Neutrophil (primary cell): ENCODE results near the gene TRIM3.

Experiments
- H3K27ac ChIP-seq: fragments of 200-600 bp; sonication (generic); 2 replicates; pipeline ENCODE4 v1.5.1; 2016; ENCODE audit warnings: mild to moderate bottlenecking, moderate library complexity
- H3K27me3 ChIP-seq: fragments of 200-600 bp; sonication (generic); 2 replicates; pipeline ENCODE4 v1.6.0; 2016; ENCODE audit warnings: mild to moderate bottlenecking
- H3K36me3 ChIP-seq: fragments of 200-600 bp; sonication (generic); 2 replicates; pipeline ENCODE4 v1.5.1; 2017
- H3K4me1 ChIP-seq, 2 experiments: fragments of 200-600 bp in 1 of 2; sonication (generic) in 1 of 2; 1 replicate in 1 of 2; 2 replicates in 1 of 2; pipeline versions ENCODE4 v1.5.1 to v1.6.1; 2013 to 2016; ENCODE audit warnings: low read depth in 1 of 2, low read length in 1 of 2, mild to moderate bottlenecking in 1 of 2, moderate library complexity in 1 of 2; ENCODE audit not compliant: control insufficient read depth in 1 of 2, insufficient read depth in 1 of 2
- H3K4me3 ChIP-seq, 2 experiments: fragments of 200-600 bp in 1 of 2; sonication (generic) in 1 of 2; 1 replicate in 1 of 2; 2 replicates in 1 of 2; pipeline ENCODE4 v1.5.1; 2013 to 2016; ENCODE audit warnings: low read depth in 1 of 2, low read length in 1 of 2, mild to moderate bottlenecking in 1 of 2, moderate library complexity in 1 of 2
- H3K9me3 ChIP-seq: fragments of 200-600 bp; sonication (generic); 2 replicates; pipeline ENCODE4 v1.5.1; 2016
- TF ChIP-seq, protein P1 (sequence below): fragments of 200-600 bp; sonication (generic); IDR thresholded peaks from 2 replicates; pipeline ENCODE4 v1.5.1; 2016; ENCODE audit warnings: antibody characterized with exemption

Gene TRIM3

DNA sequence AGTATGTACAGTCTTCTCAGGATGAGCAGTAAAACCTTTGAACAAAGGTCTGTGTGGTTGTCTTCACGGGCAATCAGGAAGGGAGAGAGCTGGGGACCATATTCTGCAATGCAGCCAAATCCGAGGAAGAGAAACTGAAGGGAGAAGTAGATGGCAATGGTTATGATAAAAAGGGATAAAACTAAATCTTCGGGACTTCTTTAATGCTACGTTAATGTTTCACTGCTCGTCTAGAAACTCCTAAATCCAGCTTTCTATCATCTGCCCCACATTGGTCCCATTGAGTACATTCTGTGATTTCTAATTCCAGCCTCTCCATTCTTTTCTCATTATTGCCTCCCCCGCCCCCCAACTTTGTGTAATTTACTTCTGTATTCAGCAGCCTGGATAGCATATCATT is 9.3 kb upstream of the TRIM3 start:
- Histone ChIP-seq H3K4me1 (peaks cover 18 to 23% of the 10 kb centered on the region in 2 experiments), H3K27ac (no peak overlapping the region), H3K9me3 (no peaks in the 10 kb centered on the region), H3K27me3 (no peaks in the 10 kb centered on the region), H3K4me3 (no peak overlapping the region), H3K36me3 (peaks cover 8% of the 10 kb centered on the region)
- TF ChIP-seq, protein P1, sequence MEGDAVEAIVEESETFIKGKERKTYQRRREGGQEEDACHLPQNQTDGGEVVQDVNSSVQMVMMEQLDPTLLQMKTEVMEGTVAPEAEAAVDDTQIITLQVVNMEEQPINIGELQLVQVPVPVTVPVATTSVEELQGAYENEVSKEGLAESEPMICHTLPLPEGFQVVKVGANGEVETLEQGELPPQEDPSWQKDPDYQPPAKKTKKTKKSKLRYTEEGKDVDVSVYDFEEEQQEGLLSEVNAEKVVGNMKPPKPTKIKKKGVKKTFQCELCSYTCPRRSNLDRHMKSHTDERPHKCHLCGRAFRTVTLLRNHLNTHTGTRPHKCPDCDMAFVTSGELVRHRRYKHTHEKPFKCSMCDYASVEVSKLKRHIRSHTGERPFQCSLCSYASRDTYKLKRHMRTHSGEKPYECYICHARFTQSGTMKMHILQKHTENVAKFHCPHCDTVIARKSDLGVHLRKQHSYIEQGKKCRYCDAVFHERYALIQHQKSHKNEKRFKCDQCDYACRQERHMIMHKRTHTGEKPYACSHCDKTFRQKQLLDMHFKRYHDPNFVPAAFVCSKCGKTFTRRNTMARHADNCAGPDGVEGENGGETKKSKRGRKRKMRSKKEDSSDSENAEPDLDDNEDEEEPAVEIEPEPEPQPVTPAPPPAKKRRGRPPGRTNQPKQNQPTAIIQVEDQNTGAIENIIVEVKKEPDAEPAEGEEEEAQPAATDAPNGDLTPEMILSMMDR: no peak

DNA sequence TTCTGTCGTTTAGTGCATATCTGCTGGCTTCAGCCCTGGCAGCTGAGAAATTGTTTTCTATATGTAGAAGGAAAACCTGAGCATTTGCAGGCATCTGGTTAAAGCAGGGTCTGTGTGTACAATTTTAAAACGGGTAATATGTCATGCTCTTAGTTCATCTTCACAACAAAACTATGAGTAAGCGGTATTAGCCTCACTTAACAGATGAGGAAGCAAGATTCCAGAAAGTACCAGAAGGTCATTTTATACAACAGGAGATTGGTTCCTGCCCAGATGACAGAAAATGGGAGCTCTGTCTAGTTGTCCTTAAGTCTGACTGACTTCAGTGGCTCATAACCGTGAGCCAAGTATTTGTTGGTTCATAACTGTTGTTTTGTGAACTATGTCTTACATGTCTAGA is 8.7 kb upstream of the TRIM3 start:
- Histone ChIP-seq H3K36me3 (peaks cover 12% of the 10 kb centered on the region), H3K4me3 (peak overlapping the region in 1 of 2 experiments; percentile 87), H3K27me3 (no peaks in the 10 kb centered on the region), H3K4me1 (peaks cover 18 to 23% of the 10 kb centered on the region in 2 experiments), H3K27ac (peak overlapping the region; percentile 92), H3K9me3 (no peaks in the 10 kb centered on the region)
- TF ChIP-seq, protein P1: no peak

DNA sequence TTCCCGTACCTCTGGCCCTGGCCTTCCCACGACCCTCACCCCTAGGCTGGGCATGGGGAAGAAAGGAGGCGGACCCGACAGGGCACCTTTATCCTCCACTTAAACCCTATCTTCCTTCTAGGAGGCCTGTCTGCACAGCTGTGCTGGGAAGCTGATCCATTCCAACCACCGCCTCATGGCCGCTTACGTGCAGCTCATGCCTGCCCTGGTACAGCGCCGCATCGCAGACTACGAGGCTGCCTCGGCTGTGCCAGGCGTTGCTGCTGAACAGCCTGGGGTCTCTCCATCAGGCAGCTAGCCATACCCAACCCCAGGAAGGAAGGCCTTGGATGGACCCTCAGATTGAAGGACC is 8.2 kb upstream of the TRIM3 start:
- TF ChIP-seq, protein P1: no peak
- H3K27ac ChIP-seq: peak overlapping the region; percentile 92
- H3K4me1 ChIP-seq: peaks cover 18 to 23% of the 10 kb centered on the region in 2 experiments
- H3K27me3 ChIP-seq: no peaks in the 10 kb centered on the region
- peaks cover 18% of the 10 kb centered on the region for H3K36me3 ChIP-seq
- H3K9me3 ChIP-seq: no peaks in the 10 kb centered on the region
- peak overlapping the region; percentile 79 to 87 for H3K4me3 ChIP-seq

DNA sequence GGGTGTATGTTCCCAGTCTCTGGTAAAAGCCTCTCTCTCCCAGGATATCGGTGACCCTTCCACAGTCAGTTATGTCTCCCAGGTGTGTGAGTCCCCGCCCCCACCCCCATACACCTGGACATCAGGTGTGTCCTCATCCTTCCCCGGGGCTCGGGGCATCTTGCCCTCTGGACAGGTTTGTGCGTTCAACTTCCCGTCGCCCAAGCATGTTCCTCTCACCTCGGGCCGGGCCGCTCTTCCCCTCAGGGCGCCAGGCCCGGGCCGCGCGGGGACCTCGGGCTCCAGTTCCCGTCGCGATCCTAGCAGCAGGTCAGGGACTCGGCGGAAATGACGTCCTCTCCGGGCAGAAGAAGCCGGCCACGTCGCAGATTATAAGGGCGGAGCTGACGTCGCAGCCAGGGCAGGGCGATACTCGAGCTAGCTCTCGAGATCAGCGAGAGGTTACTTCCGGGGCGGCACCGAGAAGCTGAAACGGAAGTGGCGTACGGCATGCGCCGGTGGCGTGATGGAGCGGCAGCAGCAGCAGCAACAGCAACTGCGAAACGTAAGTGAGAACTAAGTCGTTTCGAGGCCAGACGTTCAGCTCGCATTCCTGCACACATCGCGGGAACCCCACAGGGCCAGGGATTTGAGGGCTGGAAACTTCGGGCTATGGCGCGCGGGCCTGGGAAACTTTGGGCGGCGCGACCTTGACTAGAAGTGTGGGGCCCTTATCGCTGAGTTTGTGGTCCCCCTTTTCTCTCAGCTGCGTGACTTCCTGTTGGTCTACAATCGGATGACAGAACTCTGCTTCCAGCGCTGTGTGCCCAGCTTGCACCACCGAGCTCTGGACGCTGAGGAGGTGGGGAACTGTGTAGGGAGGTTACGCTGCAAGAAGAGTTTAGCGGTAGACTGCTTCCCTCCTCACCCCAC is 7.5 kb upstream of the TRIM3 start, which contains the start of the genes ARFIP2 and TIMM10B:
ARFIP2 (minus strand) TSS at position 320 of the 912 bp plus-strand sequence. CDS start 910 bp downstream, outside the sequence.
TIMM10B (plus strand) TSS at position 490 of the 912 bp plus-strand sequence; CDS start at position 506, 16 bp downstream.
- no peaks in the 10 kb centered on the region for H3K9me3 ChIP-seq
- H3K4me3 ChIP-seq: peak within 1 kb of the TSS; percentile 79 to 87
- peak within 1 kb of the TSS; percentile 92 for H3K27ac ChIP-seq
- peaks cover 18 to 23% of the 10 kb centered on the region in 2 experiments for H3K4me1 ChIP-seq
- no peaks in the 10 kb centered on the region for H3K27me3 ChIP-seq
- H3K36me3 ChIP-seq: peaks cover 22% of the 10 kb centered on the region
- TF ChIP-seq, protein P1: peak; percentile 39

DNA sequence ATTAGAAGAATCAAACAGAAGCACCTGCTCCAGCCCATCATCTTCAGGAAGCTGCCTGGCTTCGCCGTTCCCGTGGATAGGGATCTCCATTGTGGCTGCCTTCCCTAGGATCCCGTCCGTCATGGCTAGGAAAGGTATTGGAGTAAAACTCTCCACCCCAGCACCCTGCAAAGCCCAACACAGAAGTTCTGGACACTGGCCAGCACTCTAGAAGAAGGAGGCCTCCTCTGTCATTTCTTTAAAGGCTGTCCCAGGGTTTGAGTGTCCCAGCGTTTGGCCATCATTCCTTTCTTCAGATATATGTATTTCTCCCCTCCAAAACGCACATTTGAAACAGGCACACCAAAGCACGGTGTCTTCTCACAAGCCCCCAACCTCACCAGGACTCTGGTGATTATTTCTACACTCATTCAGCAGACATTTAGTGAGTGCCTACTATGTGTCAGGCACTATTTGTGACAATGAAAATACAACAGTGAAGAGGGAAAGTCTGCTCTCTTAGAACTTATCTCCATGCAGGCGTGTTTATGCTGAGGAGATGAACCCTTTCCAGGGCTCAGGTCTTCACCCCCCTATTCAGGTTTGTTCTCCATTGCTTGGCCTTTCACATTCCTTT is 6.7 kb upstream of the TRIM3 start:
- Histone ChIP-seq H3K9me3 (no peaks in the 10 kb centered on the region), H3K27ac (peak overlapping the region; percentile 92), H3K27me3 (no peaks in the 10 kb centered on the region), H3K4me3 (peak overlapping the region; percentile 79 to 87), H3K36me3 (peaks cover 22% of the 10 kb centered on the region), H3K4me1 (peaks cover 18 to 23% of the 10 kb centered on the region in 2 experiments)
- TF ChIP-seq, protein P1: no peak
